WI38 (cell line): ENCODE results near the gene DPH7.

Experiments used
- H3K4me3 ChIP-seq: 2 replicates; pipeline ENCODE4 v1.5.1; 2011; ENCODE audit warnings: low read depth, mild to moderate bottlenecking, control low read depth, low read length
- TF ChIP-seq, protein P1 (sequence below): IDR thresholded peaks from 2 replicates; pipeline ENCODE4 v1.5.1; 2012; ENCODE audit warnings: low read depth, mild to moderate bottlenecking, control low read depth, low read length

Gene DPH7

DNA sequence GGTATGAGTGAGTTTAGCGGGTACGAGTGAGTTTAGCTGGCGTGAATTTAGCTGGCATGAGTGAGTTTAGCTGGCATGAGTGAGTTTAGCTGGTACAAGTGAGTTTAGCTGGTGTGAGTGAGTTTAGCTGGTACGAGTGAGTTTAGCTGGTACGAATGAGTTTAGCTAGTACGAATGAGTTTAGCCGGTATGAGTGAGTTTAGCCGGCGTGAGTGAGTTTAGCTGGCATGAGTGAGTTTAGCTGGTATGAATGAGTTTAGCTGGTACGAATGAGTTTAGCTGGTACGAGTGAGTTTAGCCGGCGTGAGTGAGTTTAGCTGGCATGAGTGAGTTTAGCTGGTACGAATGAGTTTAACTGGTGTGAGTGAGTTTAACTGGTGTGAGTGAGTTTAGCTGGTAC, 69.5 kb downstream of the DPH7 start:
- TF ChIP-seq, protein P1, sequence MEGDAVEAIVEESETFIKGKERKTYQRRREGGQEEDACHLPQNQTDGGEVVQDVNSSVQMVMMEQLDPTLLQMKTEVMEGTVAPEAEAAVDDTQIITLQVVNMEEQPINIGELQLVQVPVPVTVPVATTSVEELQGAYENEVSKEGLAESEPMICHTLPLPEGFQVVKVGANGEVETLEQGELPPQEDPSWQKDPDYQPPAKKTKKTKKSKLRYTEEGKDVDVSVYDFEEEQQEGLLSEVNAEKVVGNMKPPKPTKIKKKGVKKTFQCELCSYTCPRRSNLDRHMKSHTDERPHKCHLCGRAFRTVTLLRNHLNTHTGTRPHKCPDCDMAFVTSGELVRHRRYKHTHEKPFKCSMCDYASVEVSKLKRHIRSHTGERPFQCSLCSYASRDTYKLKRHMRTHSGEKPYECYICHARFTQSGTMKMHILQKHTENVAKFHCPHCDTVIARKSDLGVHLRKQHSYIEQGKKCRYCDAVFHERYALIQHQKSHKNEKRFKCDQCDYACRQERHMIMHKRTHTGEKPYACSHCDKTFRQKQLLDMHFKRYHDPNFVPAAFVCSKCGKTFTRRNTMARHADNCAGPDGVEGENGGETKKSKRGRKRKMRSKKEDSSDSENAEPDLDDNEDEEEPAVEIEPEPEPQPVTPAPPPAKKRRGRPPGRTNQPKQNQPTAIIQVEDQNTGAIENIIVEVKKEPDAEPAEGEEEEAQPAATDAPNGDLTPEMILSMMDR: no peak
- no peak overlapping the region for H3K4me3 ChIP-seq

DNA sequence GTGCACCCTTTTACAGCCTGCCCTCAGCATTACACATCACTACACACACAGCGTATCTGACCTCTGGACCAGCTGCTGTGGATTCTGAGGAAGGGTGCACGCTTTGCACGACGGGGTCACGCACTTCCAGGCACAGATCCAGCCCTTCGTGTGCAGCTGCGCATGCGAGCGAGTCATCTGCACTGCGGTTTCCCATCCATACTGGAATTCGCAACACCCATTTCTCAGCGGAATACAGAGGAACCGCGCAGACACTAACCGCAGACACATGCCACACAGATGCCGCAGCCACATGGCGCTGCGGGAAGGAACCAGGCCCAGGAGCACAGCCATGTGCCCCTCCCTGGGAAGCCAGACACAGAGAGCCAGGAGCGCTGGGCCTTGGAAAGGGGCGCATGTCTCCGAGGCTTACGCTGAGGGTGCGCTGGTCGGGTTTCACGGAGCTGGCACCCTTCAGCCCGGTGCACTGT, 72.0 kb downstream of the DPH7 start:
- TF ChIP-seq, protein P1: no peak
- H3K4me3 ChIP-seq: no peak overlapping the region

DNA sequence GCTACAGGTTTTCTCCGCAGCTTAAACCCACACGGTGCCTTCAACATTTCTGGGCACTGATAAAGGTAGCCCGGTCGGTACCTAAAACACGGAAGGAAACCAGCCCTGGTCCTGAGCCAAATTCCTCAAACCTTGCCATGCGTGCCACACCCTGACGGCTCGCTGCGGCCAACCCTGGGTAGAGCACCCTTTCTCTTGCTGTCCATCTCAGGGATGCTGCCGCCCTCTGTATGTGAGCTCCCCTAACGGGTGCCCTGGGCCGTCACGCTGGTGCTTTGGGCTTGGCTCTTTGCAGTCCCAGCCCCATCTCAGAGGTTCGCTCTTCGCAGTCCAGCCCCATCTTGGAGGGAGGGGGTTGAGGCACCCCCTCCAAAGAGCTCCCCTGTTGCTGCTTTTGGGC, 72.5 kb downstream of the DPH7 start:
- no peak overlapping the region for H3K4me3 ChIP-seq
- TF ChIP-seq, protein P1: no peak

DNA sequence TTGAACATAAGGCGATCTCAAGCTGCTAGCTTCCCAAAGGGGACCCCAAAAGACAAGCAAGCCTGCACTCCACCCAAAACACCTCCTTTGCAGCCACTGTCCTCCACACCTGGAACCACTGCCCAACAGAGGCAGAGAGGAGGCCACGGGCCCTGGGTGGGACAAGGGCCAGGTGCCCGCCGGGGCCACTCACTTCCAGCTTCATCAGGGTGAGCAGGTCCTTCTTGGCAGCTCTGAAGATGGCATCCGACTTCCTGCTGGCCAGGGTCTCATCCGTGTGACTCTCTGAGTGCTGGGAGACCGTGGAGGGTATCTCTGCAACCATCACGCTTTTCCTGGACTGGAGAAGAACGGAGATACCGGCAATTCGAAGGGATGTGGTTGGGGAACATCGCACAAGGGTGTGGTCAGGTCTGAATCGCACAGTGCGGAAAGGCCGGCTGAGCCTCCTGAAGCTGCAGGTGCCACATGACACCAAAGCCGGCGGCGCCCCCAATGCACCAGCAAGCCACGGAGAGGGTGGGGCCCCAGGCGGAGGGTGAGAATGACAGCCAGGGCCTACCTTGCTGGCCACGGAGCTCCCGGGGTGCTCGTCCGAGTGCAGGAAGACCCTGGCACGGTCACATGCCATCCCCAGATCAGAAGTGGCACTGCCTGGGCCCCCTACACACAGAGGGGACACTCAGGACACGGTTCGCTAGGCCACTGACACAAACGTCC, 73.1 kb downstream of the DPH7 start:
- no peak overlapping the region for H3K4me3 ChIP-seq
- TF ChIP-seq, protein P1: no peak
